Stimulated activated CD8-positive, alpha-beta memory T cell treated with anti-CD3 and anti-CD28 coated beads, Interleukin-12 subunit alpha, Interleukin-12 subunit beta, amount 100 ng/mL, for 24 hours (primary cell): ENCODE data around the gene ANP32A.

Experiments used
- DNase-seq: peaks from one replicate; pipeline ENCODE4 v3.0.0-alpha.2; 2020; ENCODE audit errors: extremely low read depth

The ANP32A gene

DNA sequence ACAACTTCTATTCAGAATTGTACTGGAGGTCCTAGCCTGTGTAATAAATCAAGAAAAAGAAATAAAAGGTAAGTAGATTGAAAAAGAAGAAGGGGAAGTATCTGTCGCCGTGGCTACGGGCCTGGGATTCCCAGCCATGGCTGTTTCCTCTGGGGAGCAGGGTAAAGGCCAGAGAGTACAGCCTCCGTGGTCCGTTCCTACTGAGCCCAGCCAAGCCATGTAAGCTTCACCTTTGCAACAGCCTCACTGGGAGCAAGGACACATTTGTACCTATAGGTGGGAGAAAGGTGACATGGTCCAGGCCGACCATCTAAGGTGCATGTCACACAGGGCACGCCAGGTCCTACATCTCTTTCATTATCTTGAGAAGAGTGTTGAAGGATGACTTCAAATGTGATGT, 71.3 kb downstream of the ANP32A start:
- no peak for DNase-seq

DNA sequence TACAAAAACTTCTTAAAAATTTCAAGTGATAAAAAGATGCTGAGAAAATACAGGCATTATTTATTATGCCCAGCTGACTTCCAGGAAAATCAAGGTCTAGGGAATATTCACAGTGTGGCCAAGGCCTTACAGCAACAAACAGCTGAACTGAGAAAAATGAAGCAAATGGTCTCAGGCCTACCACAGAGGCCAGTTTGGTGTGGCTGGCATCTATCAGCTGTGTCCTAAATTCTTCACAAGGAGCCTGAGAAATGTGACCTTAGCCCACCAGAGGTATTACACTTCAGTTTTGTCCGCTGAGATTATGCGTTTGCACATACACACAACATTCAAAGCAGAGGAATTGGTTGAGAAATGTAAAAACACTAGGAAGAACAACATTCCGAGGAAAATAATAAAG, 77.4 kb downstream of the ANP32A start:
- no peak for DNase-seq

DNA sequence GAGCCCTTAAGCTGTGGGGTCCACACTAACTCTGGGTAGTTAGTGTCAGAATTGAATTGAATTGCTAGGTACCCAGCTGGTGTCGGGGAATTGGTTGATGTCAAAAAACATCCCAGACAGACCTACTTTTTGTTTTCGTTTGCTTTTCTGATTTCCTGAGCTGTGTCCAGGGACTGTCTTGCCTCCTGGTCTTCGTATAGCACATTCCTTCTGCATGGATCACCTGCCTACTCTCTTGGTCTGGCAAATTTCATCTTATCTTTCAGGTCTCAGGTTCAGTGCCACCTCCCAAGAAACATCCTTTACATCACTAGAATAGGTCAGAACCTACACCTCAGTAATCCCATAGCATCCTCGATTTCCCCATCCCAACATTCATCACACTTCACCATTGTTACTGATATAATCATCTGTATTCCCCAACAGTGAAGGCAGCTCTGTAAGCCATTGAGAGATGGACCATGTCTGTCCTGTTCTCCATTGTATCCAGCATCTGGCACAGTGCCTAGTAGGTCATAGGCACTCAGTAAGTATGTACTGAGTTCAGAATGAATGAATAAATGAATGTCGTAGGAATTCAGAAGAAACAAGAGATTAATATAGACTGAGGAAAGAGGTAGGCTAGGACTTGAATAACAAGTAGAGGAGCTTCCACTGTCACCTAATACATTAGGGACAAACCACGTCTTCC, 81.2 kb downstream of the ANP32A start:
- DNase-seq = no peak

GRCh38 chr15:68735610-68736009, 85.1 kb downstream of the ANP32A start:
- no peak for DNase-seq

GRCh38 chr15:68734881-68735280, 85.8 kb downstream of the ANP32A start:
- no peak for DNase-seq

DNA sequence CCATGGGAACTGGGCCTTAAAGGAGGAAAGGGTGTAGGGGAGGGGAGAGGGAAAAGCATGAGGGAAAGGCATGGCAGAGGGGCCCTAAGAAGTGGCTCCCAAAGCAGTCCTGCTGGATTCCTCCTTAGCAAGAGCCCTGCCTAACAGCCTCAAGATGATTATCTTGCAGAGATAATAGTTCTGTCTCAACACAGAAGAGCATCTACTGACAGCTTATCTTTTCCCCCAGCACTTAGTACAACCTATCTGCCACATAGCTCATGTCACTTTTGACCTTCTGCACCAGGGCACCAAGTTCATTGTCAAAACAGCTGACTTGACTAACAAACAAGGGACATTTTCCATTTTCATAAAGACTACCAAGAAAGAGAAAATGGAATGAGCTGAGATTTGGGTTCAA, 86.3 kb downstream of the ANP32A start:
- no peak for DNase-seq

GRCh38 chr15:68733666-68734065, 87.0 kb downstream of the ANP32A start:
- DNase-seq = no peak

GRCh38 chr15:68732451-68732850, 88.2 kb downstream of the ANP32A start:
- DNase-seq = no peak

DNA sequence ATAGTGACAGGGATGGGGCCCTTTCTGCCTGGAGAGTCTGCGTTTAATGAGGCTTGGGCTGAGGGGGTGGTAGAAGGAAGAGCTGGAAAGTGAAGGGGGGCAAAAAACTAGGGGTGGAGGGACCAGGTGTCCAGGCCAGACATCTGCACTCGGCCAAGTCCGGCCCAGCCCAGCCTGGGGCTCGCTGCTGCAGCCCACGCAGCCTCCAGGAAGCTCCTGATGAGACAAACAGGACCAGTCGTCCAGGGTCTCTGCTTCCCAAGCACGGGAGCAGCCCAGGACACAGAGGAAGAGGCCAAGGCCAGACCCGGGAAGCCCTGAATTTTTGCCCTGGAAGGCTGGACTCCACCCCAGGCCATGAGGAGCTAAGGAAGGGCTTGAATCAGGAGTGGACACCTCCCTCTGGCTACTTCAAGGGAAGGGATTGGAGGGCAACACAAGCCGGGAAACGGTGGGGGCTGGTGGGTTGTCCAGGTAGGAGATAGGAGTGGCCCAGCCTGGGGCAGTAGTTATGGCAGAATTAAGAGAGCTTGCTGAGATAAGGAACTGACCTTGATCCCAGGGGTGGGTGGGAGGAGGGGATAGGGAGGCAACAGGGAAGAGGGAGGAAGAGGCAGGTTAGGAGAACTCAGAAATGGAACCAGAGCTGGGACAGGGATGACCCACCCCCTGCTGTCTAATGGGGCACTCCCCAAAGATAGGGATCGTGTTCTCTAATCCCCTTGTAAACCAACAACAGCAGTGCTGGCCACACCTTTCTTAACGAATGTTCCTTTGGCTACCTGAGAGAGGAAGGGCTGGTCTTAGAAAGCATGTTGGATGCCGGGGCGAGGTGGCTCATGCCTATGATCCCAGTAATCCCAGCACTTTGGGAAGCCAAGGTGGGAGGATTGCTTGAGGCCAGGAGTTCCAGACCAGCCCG, 89.5 kb downstream of the ANP32A start:
- no peak for DNase-seq

- DNase-seq = no peak
Measured at GRCh38 chr15:68730471-68730919, 90.2 kb downstream of the ANP32A start.

DNA sequence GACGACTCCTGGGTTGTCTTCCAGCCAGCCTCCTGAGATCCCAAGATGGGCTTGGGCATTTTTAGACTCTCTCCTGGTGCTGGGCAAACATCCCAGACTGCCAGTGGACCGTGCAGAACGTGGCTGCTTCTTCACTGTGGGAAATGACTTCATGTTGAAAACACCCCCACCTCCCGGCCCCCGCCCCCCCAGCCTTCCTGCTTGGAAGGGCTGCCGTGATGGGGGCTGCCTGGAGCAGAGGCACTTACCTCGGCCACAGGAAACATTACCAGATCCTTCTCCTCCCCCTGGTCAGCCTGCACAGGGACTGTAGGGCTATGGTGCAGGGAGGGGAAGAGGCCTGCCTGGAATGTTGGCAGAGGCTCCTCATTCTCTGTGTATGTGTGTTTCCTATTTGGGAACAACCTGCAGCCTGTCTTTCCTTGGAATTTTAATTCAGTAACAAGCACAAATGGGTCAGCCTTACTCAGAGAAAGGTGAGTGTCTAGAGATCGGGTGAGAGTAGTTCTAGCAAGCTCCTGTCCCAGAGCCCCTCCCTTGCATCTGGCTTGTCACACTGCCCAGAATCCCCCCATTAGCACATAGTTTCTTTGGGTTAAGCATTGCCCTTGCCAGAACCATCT, 90.8 kb downstream of the ANP32A start:
- DNase-seq = no peak
